Vagina (tissue), 2 donors: Measurements from ENCODE around the gene CIAO1. TPM values are rescaled to one million over a fixed set of nuclear protein-coding genes. Genes with fewer than 3 reads are reported as not detected.

Experiments
- DNase-seq, 2 donors: peaks; one replicate each; pipeline ENCODE4 v3.0.0-alpha.2; 2017; ENCODE audit errors: extremely low spot score in 2 of 2
- H3K27ac ChIP-seq: fragments of 200-600 bp; sonication (generic); one replicate; pipeline ENCODE4 v1.5.1; 2019
- H3K27me3 ChIP-seq: fragments of 200-600 bp; sonication (generic); one replicate; pipeline ENCODE4 v1.5.1; 2019
- H3K36me3 ChIP-seq, 2 donors: fragments of 200-600 bp; sonication (generic); one replicate each; pipeline ENCODE4 v1.5.1; 2017 to 2019
- H3K4me1 ChIP-seq: fragments of 200-600 bp; sonication (generic); one replicate; pipeline ENCODE4 v1.5.1; 2019
- H3K4me3 ChIP-seq, 2 donors: fragments of 200-600 bp; sonication (generic); 1 replicate in 1 of 2; 2 replicates in 1 of 2; pipeline ENCODE4 v1.5.1; 2016 to 2019
- H3K9me3 ChIP-seq: fragments of 200-600 bp; sonication (generic); one replicate; pipeline ENCODE4 v1.5.1; 2019
- POLR2A ChIP-seq, 2 donors: fragments of 450-650 bp; IDR thresholded peaks; one replicate each; pipeline ENCODE4 v1.6.1; 2017; ENCODE audit warnings: antibody characterized with exemption in 2 of 2, mild to moderate bottlenecking in 2 of 2, moderate library complexity in 2 of 2
- POLR2AphosphoS5 ChIP-seq, 2 donors: sonication (generic); formaldehyde crosslinking; IDR thresholded peaks; one replicate each; pipeline ENCODE4 v1.9.0; 2017; ENCODE audit warnings: antibody characterized with exemption in 2 of 2, mild to moderate bottlenecking in 2 of 2, low read depth in 1 of 2; ENCODE audit not compliant: insufficient read depth in 1 of 2
- intact Hi-C: fragments of 100-400 bp; cut with DNase I; formaldehyde crosslinking; loops from one replicate; pipeline ENCODE4 v1.15.1; 2023
- total RNA-seq: library from RNA; depleted of rRNA; stranded (reverse); fragments of >200 nt; gene quantifications from one replicate; pipeline ENCODE4 v1.2.3, GENCODE V29; 2016
- TF ChIP-seq, protein P1 (sequence below), 3 experiments: fragments of 450-650 bp in 2 of 3; fragments of 200-600 bp in 1 of 3; sonication (generic) in 1 of 3; IDR thresholded peaks; one replicate each; pipeline ENCODE4 v1.5.1; 2017 to 2019; ENCODE audit warnings: antibody characterized with exemption in 3 of 3, mild to moderate bottlenecking in 2 of 3, moderate library complexity in 2 of 3

Gene CIAO1
- total RNA-seq, 1 donor from 2014 or later: 92.6 TPM

DNA sequence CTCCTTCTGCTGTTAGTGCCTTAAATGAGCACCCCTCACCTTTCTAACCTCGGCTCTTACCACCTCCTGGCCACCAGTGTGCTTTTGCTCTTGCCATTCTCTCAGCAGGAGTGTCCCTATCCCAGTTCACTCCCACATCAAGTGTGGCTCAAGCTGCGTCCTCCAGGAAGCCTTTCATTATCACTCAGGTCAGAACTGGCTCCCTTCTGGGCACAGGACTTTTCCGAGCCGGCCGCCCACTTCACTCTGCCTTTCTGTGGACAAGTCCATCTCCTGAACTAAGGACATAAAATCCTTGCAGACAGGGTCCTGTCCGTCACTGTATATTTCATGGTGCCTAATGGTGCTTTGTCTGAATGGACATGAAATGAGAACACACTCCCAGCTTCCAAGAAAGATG, 15.8 kb upstream of the CIAO1 start:
- intact Hi-C loops: no loop called here
- TF ChIP-seq, protein P1, sequence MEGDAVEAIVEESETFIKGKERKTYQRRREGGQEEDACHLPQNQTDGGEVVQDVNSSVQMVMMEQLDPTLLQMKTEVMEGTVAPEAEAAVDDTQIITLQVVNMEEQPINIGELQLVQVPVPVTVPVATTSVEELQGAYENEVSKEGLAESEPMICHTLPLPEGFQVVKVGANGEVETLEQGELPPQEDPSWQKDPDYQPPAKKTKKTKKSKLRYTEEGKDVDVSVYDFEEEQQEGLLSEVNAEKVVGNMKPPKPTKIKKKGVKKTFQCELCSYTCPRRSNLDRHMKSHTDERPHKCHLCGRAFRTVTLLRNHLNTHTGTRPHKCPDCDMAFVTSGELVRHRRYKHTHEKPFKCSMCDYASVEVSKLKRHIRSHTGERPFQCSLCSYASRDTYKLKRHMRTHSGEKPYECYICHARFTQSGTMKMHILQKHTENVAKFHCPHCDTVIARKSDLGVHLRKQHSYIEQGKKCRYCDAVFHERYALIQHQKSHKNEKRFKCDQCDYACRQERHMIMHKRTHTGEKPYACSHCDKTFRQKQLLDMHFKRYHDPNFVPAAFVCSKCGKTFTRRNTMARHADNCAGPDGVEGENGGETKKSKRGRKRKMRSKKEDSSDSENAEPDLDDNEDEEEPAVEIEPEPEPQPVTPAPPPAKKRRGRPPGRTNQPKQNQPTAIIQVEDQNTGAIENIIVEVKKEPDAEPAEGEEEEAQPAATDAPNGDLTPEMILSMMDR (IDR thresholded peaks at IDR 0.05): no peak
- TF ChIP-seq POLR2AphosphoS5 (IDR thresholded peaks at IDR 0.05; ENCODE audit: insufficient read depth in 1 of 2, low read depth in 1 of 2) (no peak), POLR2A (IDR thresholded peaks at IDR 0.05) (no peak)
- peaks cover 0 to 28% of the 10 kb centered on the region in 2 donors for H3K36me3 ChIP-seq
- H3K4me3 ChIP-seq: no peak overlapping the region
- peaks cover 22% of the 10 kb centered on the region for H3K4me1 ChIP-seq
- H3K27me3 ChIP-seq: no peaks in the 10 kb centered on the region
- no peak for DNase-seq
- no peaks in the 10 kb centered on the region for H3K9me3 ChIP-seq
- no peak overlapping the region for H3K27ac ChIP-seq

DNA sequence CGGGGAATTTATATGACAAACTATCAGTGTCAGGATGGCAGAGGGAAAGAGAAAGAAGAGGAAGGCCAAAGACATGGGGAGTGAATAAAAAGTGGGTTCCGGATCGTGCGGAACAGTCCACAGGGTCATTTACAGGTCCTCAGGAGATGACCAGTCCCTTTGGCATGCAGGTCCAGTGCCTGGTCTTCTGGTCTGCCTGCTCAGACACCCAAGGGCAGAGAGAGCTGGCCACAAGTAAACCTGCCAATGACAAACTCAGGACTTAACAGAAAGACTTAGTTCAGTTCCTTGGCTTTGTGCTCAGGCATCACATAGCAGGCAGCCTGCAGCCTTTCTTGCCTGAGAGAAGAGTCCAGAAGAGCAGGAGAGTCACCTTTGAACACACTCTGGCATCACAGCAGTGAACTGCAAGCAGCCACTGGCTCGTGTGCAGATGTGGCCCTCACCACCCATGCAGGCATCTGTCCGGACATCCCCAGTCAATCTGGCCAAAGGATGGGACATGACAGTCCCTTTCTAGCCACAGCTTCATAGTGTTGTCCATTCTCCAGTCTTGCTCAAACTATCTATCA, 14.2 kb upstream of the CIAO1 start:
- Histone ChIP-seq H3K4me3 (no peak overlapping the region), H3K9me3 (no peaks in the 10 kb centered on the region), H3K4me1 (peaks cover 22% of the 10 kb centered on the region), H3K27ac (peak overlapping the region; percentile 37), H3K27me3 (no peaks in the 10 kb centered on the region), H3K36me3 (peaks cover 0 to 37% of the 10 kb centered on the region in 2 donors)
- intact Hi-C loops: no loop called here
- DNase-seq: no peak
- TF ChIP-seq POLR2AphosphoS5 (IDR thresholded peaks at IDR 0.05; ENCODE audit: insufficient read depth in 1 of 2, low read depth in 1 of 2): no peak
- no peak for TF ChIP-seq POLR2A (IDR thresholded peaks at IDR 0.05)
- TF ChIP-seq, protein P1 (IDR thresholded peaks at IDR 0.05): no peak

DNA sequence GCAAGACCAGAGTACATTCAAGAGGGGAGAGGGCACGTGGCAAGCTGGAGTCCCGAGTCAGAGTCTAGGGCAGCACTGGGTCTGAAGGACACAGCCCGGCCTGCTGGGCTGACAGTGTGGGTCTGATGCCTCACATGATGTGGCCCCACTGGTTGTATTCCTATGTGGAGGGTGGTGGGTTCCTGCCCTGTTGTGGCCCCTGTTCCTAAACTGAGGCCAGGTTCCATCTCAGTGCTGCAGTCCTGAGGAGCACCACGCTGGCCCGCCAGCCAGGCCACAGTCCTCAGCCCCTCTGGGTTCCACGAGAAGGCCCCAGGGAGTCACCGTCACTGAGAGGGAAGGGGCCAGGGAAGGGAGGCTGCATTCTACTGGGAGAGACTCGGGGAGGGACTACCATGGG, 13.5 kb upstream of the CIAO1 start:
- H3K36me3 ChIP-seq: peaks cover 0 to 37% of the 10 kb centered on the region in 2 donors
- TF ChIP-seq POLR2A (IDR thresholded peaks at IDR 0.05) (no peak), POLR2AphosphoS5 (IDR thresholded peaks at IDR 0.05; ENCODE audit: insufficient read depth in 1 of 2, low read depth in 1 of 2) (no peak)
- TF ChIP-seq, protein P1 (IDR thresholded peaks at IDR 0.05): no peak
- no peak for DNase-seq
- peaks cover 24% of the 10 kb centered on the region for H3K4me1 ChIP-seq
- H3K9me3 ChIP-seq: no peaks in the 10 kb centered on the region
- no peak overlapping the region for H3K27ac ChIP-seq
- no peak overlapping the region for H3K4me3 ChIP-seq
- intact Hi-C loops: no loop called here
- no peaks in the 10 kb centered on the region for H3K27me3 ChIP-seq

DNA sequence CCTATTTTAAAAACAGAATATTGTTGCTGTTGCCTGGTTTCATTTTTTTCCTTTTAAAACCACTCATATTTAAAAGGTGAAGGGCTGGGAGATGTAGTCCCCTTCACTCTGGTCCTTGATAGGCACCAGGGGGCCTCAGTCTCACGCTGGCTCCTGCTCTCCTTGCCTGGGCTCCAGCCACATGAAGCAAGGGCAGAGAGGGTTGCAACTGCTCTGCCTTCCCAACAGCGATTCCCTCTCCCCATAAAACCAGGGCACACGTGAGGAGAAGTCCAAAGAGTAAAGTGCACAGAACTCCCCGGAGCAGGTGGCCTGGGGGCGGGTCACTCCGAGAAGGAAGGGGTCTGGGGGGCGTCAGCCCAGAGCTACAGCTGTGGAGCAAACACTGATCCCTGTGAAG, 13.0 kb upstream of the CIAO1 start:
- Histone ChIP-seq H3K4me1 (peaks cover 29% of the 10 kb centered on the region), H3K36me3 (peaks cover 0 to 37% of the 10 kb centered on the region in 2 donors), H3K9me3 (no peaks in the 10 kb centered on the region), H3K27me3 (no peaks in the 10 kb centered on the region), H3K4me3 (no peak overlapping the region), H3K27ac (no peak overlapping the region)
- TF ChIP-seq POLR2A (IDR thresholded peaks at IDR 0.05) (no peak), POLR2AphosphoS5 (IDR thresholded peaks at IDR 0.05; ENCODE audit: insufficient read depth in 1 of 2, low read depth in 1 of 2) (no peak)
- TF ChIP-seq, protein P1 (IDR thresholded peaks at IDR 0.05): no peak
- DNase-seq: no peak
- intact Hi-C loops: no loop called here

DNA sequence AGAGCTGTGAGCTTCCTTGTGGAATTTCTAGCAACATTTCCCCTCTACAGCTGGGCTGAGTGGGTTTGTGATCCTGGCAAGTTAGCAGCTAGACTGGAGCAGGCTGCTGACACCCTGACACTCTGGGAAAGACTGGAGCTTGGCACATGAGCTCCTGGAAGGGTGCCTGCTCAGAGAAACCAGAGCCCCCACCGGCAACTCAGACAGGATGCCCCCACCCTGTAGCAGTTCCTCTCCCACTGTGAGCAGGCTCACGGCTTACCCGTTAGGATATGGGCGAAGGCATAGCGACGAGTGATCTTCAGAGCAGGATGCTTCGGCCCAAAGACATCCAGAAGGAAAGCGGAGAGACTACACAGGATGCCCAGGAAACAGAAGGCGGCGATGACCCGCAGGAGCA, 11.5 kb upstream of the CIAO1 start:
- intact Hi-C loops: no loop called here
- Histone ChIP-seq H3K9me3 (no peaks in the 10 kb centered on the region), H3K4me1 (peaks cover 34% of the 10 kb centered on the region), H3K4me3 (no peak overlapping the region), H3K27ac (no peak overlapping the region), H3K27me3 (no peaks in the 10 kb centered on the region), H3K36me3 (peaks cover 0 to 42% of the 10 kb centered on the region in 2 donors)
- DNase-seq: no peak
- TF ChIP-seq, protein P1 (IDR thresholded peaks at IDR 0.05): no peak
- TF ChIP-seq POLR2AphosphoS5 (IDR thresholded peaks at IDR 0.05; ENCODE audit: insufficient read depth in 1 of 2, low read depth in 1 of 2) (no peak), POLR2A (IDR thresholded peaks at IDR 0.05) (no peak)
